ENCODE measurements around the gene CAMK2A. TPM values are rescaled to one million over a fixed set of nuclear protein-coding genes. Genes with fewer than 3 reads are reported as not detected.

The CAMK2A gene
- not detected for polyA plus RNA-seq (ENCODE audit: low read depth in 6 of 6)

GRCh38 chr5:150289551-150290390, at the start of gene CAMK2A:
CAMK2A (minus strand) TSS chr5:150289773; CDS start chr5:150289625, 148 bp downstream.
- Mint-ChIP-seq H3K4me1 (no peaks in the 10 kb centered on the region), H3K36me3 (no peaks in the 10 kb centered on the region), H3K27me3 (peaks cover 5 to 23% (median 23%) of the 10 kb centered on the region in 3 donors), H3K27ac (peak within 1 kb of the TSS in 1 of 6 donors; percentile 30), H3K4me3 (no peak within 1 kb of the TSS), H3K9me3 (no peaks in the 10 kb centered on the region)
- DNase-seq (no peak), ATAC-seq (ENCODE audit: low read depth in 2 of 2) (no peak)

GRCh38 chr5:150339165-150339564, 49.6 kb upstream of the CAMK2A start:
- Mint-ChIP-seq H3K27me3 (peaks cover 0 to 10% (median 0%) of the 10 kb centered on the region in 3 donors), H3K4me3 (no peak overlapping the region)

GRCh38 chr5:150338546-150338945, 49.0 kb upstream of the CAMK2A start:
- DNase-seq (no peak), ATAC-seq (ENCODE audit: low read depth in 2 of 2) (no peak)
- Mint-ChIP-seq H3K36me3 (no peaks in the 10 kb centered on the region), H3K27me3 (peaks cover 0 to 10% (median 0%) of the 10 kb centered on the region in 3 donors), H3K27ac (no peak overlapping the region), H3K4me1 (no peaks in the 10 kb centered on the region), H3K9me3 (peaks cover 0 to 3% (median 0%) of the 10 kb centered on the region in 7 donors), H3K4me3 (no peak overlapping the region)

More at GRCh38 chr5:150339165-150339564, 49.6 kb upstream of the CAMK2A start:
- Mint-ChIP-seq H3K36me3 (no peaks in the 10 kb centered on the region), H3K27ac (no peak overlapping the region), H3K9me3 (peaks cover 0 to 3% (median 0%) of the 10 kb centered on the region in 7 donors), H3K4me1 (no peaks in the 10 kb centered on the region)
- no peak for DNase-seq
- ATAC-seq (ENCODE audit: low read depth in 2 of 2), result no peak

- H3K27me3 Mint-ChIP-seq, result peaks cover 0 to 10% (median 0%) of the 10 kb centered on the region in 3 donors
- peaks cover 0 to 3% (median 0%) of the 10 kb centered on the region in 7 donors for H3K9me3 Mint-ChIP-seq
- no peak overlapping the region for H3K4me3 Mint-ChIP-seq
- ATAC-seq (ENCODE audit: low read depth in 2 of 2), result no peak
- no peaks in the 10 kb centered on the region for H3K4me1 Mint-ChIP-seq
- DNase-seq, result no peak
- H3K27ac Mint-ChIP-seq, result no peak overlapping the region
- H3K36me3 Mint-ChIP-seq, result no peaks in the 10 kb centered on the region
Measured at GRCh38 chr5:150335778-150336177, 46.2 kb upstream of the CAMK2A start.

GRCh38 chr5:150333400-150333799, 43.8 kb upstream of the CAMK2A start:
- DNase-seq, result no peak
- Mint-ChIP-seq H3K36me3 (no peaks in the 10 kb centered on the region), H3K4me3 (no peak overlapping the region), H3K9me3 (peaks cover 0 to 3% (median 0%) of the 10 kb centered on the region in 7 donors), H3K27ac (peak overlapping the region in 1 of 6 donors; percentile 78), H3K4me1 (peaks cover 0 to 5% (median 0%) of the 10 kb centered on the region in 3 donors), H3K27me3 (peaks cover 0 to 26% (median 7%) of the 10 kb centered on the region in 3 donors)
- ATAC-seq (ENCODE audit: low read depth in 2 of 2), result no peak

- Mint-ChIP-seq H3K27ac (no peak overlapping the region), H3K27me3 (peaks cover 0 to 18% (median 17%) of the 10 kb centered on the region in 3 donors), H3K4me3 (no peak overlapping the region), H3K4me1 (peaks cover 0 to 5% (median 0%) of the 10 kb centered on the region in 3 donors), H3K36me3 (no peaks in the 10 kb centered on the region), H3K9me3 (no peaks in the 10 kb centered on the region)
- ATAC-seq (ENCODE audit: low read depth in 2 of 2), result no peak
- DNase-seq, result no peak
Measured at GRCh38 chr5:150329881-150330876, 40.6 kb upstream of the CAMK2A start.

- Mint-ChIP-seq H3K4me3 (no peak overlapping the region), H3K9me3 (no peaks in the 10 kb centered on the region), H3K36me3 (no peaks in the 10 kb centered on the region), H3K27me3 (peaks cover 0 to 18% (median 17%) of the 10 kb centered on the region in 3 donors), H3K27ac (peak overlapping the region in 1 of 6 donors; percentile 43), H3K4me1 (peaks cover 0 to 5% (median 0%) of the 10 kb centered on the region in 3 donors)
- no peak for ATAC-seq (ENCODE audit: low read depth in 2 of 2)
- no peak for DNase-seq
Measured at GRCh38 chr5:150329038-150329437, 39.5 kb upstream of the CAMK2A start.

- H3K27ac Mint-ChIP-seq, result no peak overlapping the region
- H3K27me3 Mint-ChIP-seq, result peaks cover 0 to 18% (median 17%) of the 10 kb centered on the region in 3 donors
- DNase-seq, result no peak
- no peak for ATAC-seq (ENCODE audit: low read depth in 2 of 2)
- no peaks in the 10 kb centered on the region for H3K36me3 Mint-ChIP-seq
- no peak overlapping the region for H3K4me3 Mint-ChIP-seq
- peaks cover 0 to 5% (median 0%) of the 10 kb centered on the region in 3 donors for H3K4me1 Mint-ChIP-seq
- H3K9me3 Mint-ChIP-seq, result no peaks in the 10 kb centered on the region
Measured at GRCh38 chr5:150328515-150328914, 38.9 kb upstream of the CAMK2A start.

- Mint-ChIP-seq H3K27me3 (peaks cover 3 to 18% (median 17%) of the 10 kb centered on the region in 3 donors), H3K4me3 (no peak overlapping the region), H3K4me1 (peaks cover 0 to 5% (median 0%) of the 10 kb centered on the region in 3 donors), H3K36me3 (no peaks in the 10 kb centered on the region), H3K9me3 (no peaks in the 10 kb centered on the region), H3K27ac (no peak overlapping the region)
- DNase-seq, result no peak
- no peak for ATAC-seq (ENCODE audit: low read depth in 2 of 2)
Measured at GRCh38 chr5:150327139-150327538, 37.6 kb upstream of the CAMK2A start.

GRCh38 chr5:150326707-150327106, 37.1 kb upstream of the CAMK2A start:
- H3K4me3 Mint-ChIP-seq, result no peak overlapping the region
- peaks cover 0 to 5% (median 0%) of the 10 kb centered on the region in 3 donors for H3K4me1 Mint-ChIP-seq

GRCh38 chr5:150325426-150325825, 35.9 kb upstream of the CAMK2A start:
- Mint-ChIP-seq H3K27ac (no peak overlapping the region), H3K36me3 (no peaks in the 10 kb centered on the region), H3K9me3 (no peaks in the 10 kb centered on the region), H3K27me3 (peaks cover 3 to 18% (median 17%) of the 10 kb centered on the region in 3 donors), H3K4me3 (no peak overlapping the region), H3K4me1 (peaks cover 0 to 5% (median 0%) of the 10 kb centered on the region in 3 donors)
- ATAC-seq (ENCODE audit: low read depth in 2 of 2), result no peak
- no peak for DNase-seq

More at GRCh38 chr5:150326707-150327106, 37.1 kb upstream of the CAMK2A start:
- H3K27me3 Mint-ChIP-seq, result peaks cover 3 to 18% (median 17%) of the 10 kb centered on the region in 3 donors
- ATAC-seq (ENCODE audit: low read depth in 2 of 2) (no peak), DNase-seq (no peak)
- H3K9me3 Mint-ChIP-seq, result no peaks in the 10 kb centered on the region
- no peak overlapping the region for H3K27ac Mint-ChIP-seq
- H3K36me3 Mint-ChIP-seq, result no peaks in the 10 kb centered on the region

- ATAC-seq (ENCODE audit: low read depth in 2 of 2) (no peak), DNase-seq (no peak)
- Mint-ChIP-seq H3K27ac (no peak overlapping the region), H3K36me3 (no peaks in the 10 kb centered on the region), H3K9me3 (no peaks in the 10 kb centered on the region), H3K27me3 (peaks cover 3 to 13% (median 3%) of the 10 kb centered on the region in 3 donors), H3K4me3 (no peak overlapping the region), H3K4me1 (peaks cover 0 to 1% (median 0%) of the 10 kb centered on the region in 3 donors)
Measured at GRCh38 chr5:150323819-150324218, 34.2 kb upstream of the CAMK2A start.

- no peak overlapping the region for H3K27ac Mint-ChIP-seq
- H3K9me3 Mint-ChIP-seq, result no peaks in the 10 kb centered on the region
- H3K27me3 Mint-ChIP-seq, result peaks cover 7 to 16% (median 8%) of the 10 kb centered on the region in 3 donors
- no peaks in the 10 kb centered on the region for H3K36me3 Mint-ChIP-seq
- H3K4me3 Mint-ChIP-seq, result no peak overlapping the region
- H3K4me1 Mint-ChIP-seq, result no peaks in the 10 kb centered on the region
- ATAC-seq (ENCODE audit: low read depth in 2 of 2) (no peak), DNase-seq (no peak)
Measured at GRCh38 chr5:150323092-150323491, 33.5 kb upstream of the CAMK2A start.

Data from naive B cell (primary cell).